ENCODE results near the gene ITGA5.

DNA sequence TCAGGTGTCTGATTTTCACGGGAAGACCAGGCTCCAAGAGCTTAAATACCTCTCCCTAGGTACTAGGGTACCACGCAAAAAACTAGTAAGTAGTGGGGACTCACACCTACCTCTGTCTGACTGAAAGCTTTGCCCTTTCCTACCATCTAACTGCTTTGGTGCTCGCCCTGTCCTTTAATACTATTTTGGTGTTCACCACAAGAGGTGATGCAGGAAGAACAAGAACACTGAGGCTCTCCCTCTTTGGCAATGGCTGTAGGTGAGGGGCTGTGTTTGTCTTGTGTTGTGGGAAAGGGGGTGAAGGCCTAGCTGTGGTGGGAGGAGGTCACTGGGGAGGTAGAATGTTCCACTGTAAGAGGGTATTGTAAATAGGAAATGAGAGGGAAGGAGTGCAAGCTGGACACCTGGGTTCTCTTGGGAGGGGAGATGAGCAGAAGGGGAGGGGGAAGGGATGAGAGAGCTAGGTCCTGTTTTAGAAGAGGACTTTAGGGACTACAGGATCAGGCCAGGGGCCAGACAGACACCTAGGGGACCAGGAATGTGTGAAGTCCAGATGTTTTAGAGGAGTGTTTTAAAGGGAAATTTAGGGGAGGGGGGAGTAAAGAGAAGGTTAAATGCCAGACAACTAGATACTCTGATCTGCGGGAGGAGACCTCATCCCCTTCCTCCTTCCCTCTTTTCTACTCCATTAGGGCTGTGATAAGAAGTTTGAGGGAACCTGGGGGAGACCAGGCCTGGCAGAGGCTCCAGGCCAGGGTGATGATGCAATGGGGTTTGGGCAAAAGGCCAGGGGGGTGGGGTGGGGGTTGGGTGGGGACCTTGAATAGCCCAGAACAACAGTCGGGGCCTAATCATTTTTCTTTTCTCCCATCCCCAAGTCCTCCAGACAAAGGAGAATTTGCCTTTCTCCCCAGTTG is 2.1 kb downstream of the ITGA5 start:
- TF ChIP-seq CTCF (IDR thresholded peaks at IDR 0.05) = no peak
- TF ChIP-seq ZFX (IDR thresholded peaks at IDR 0.05; ENCODE audit: borderline replicate concordance) = no peak
